K562 (cell line): ENCODE data around the gene MTMR6. TPM values are rescaled to one million over a fixed set of nuclear protein-coding genes. Genes with fewer than 3 reads are reported as not detected.

Experiments
- ATAC-seq: fragments of 200-7000 bp; cut with Tn5 transposase; 3 replicates; pipeline ENCODE4 v1.9.1; 2020; ENCODE audit warnings: moderate library complexity
- BruUV-seq: library from RNA; stranded (reverse); fragments of 400-500 nt; replicated peaks from 2 replicates; lab custom pipeline; 2021; lab: Mats Ljungman, UMichigan
- CTCF ChIA-PET: fragments of 300-600 bp; formaldehyde crosslinking; extraction: SDS; loops from one replicate; lab custom pipeline; 2021; ENCODE audit warnings: low intra/inter-chr PET ratio; lab: Yijun Ruan, JAX
- POLR2A ChIA-PET: fragments of 300-600, 350-650 bp; sonication (Branson Sonifier 250); formaldehyde crosslinking; extraction: SDS; loops from one replicate; lab custom pipeline; 2021; ENCODE audit warnings: antibody characterized with exemption, inconsistent platforms; lab: Yijun Ruan, JAX
- DNase-seq, 4 experiments: peaks; one replicate each; pipeline versions ENCODE4 v3.0.0 to v3.0.0-alpha.2; 2011 to 2018; ENCODE audit warnings: low spot score in 3 of 4, mixed read lengths in 3 of 4; ENCODE audit errors: extremely low read depth in 1 of 4
- FAIRE-seq: peaks from 2 replicates; lab custom pipeline; 2011; peaks lifted over from hg19 to GRCh38; lab: Jason Lieb, UNC
- H2AFZ ChIP-seq: 2 replicates; pipeline ENCODE4 v1.6.0; 2011; ENCODE audit warnings: low read depth, low read length, control low read depth, inconsistent platforms
- H3K27ac ChIP-seq: fragments of 200-600 bp; 3 replicates; pipeline ENCODE4 v1.8.0; 2011; ENCODE audit warnings: low read depth, mild to moderate bottlenecking, control low read depth, inconsistent platforms, low read length, moderate library complexity, mixed read lengths; ENCODE audit errors: extremely low read depth
- H3K27me3 ChIP-seq, 2 experiments: fragments of 300-600 bp in 1 of 2; 2 replicates in 1 of 2; 3 replicates in 1 of 2; pipeline versions ENCODE4 v1.6.0 to v1.8.0; 2011; ENCODE audit warnings: inconsistent platforms in 2 of 2, low read length in 2 of 2, mild to moderate bottlenecking in 1 of 2, mixed read lengths in 1 of 2, moderate library complexity in 1 of 2; ENCODE audit not compliant: control insufficient read depth in 2 of 2, insufficient read depth in 2 of 2
- H3K36me3 ChIP-seq: fragments of 300-600 bp; 3 replicates; pipeline ENCODE4 v1.8.0; 2011; ENCODE audit warnings: mild to moderate bottlenecking, low read length, inconsistent platforms; ENCODE audit not compliant: control insufficient read depth, insufficient read depth
- H3K4me1 ChIP-seq, 2 experiments: fragments of 200-600 bp in 1 of 2; replicated peaks in 1 of 2; 2 replicates in 1 of 2; 3 replicates in 1 of 2; pipeline versions ENCODE4 v1.5.1 to v1.8.0; 2011; ENCODE audit warnings: inconsistent platforms in 2 of 2, low read length in 2 of 2, mild to moderate bottlenecking in 1 of 2, mixed read lengths in 1 of 2, moderate library complexity in 1 of 2; ENCODE audit not compliant: control insufficient read depth in 2 of 2, insufficient read depth in 2 of 2
- H3K4me2 ChIP-seq: 2 replicates; pipeline ENCODE4 v1.6.1; 2011; ENCODE audit warnings: low read length, control low read depth, inconsistent platforms, mixed read lengths; ENCODE audit not compliant: insufficient read depth
- H3K4me3 ChIP-seq: fragments of 200-600 bp; sonication (generic), shearing (Covaris generic); 2 replicates; pipeline ENCODE4 v1.5.1; 2016; ENCODE audit warnings: control low read depth, inconsistent platforms
- H3K79me2 ChIP-seq: fragments of 200-600 bp; 3 replicates; pipeline ENCODE4 v1.8.0; 2011; ENCODE audit warnings: low read length, inconsistent platforms; ENCODE audit not compliant: control insufficient read depth, insufficient read depth
- H3K9ac ChIP-seq, 2 experiments: 2 replicates each; pipeline versions ENCODE4 v1.6.0 to v1.6.1; 2011; ENCODE audit warnings: low read depth in 2 of 2, low read length in 2 of 2, control low read depth in 1 of 2, inconsistent platforms in 1 of 2, mild to moderate bottlenecking in 1 of 2, mixed read lengths in 1 of 2; ENCODE audit not compliant: insufficient read depth in 1 of 2
- H3K9me1 ChIP-seq: one replicate; pipeline ENCODE4 v1.6.0; 2011; ENCODE audit warnings: inconsistent platforms, mild to moderate bottlenecking, low read length, moderate library complexity; ENCODE audit not compliant: control insufficient read depth, insufficient read depth
- H3K9me3 ChIP-seq: replicated peaks from 2 replicates; pipeline ENCODE4 v1.5.1; 2011; ENCODE audit warnings: low read depth, low read length, inconsistent platforms; ENCODE audit not compliant: control insufficient read depth, insufficient read depth
- H4K20me1 ChIP-seq: replicated peaks from 2 replicates; pipeline ENCODE4 v1.6.1; 2011; ENCODE audit warnings: low read length, inconsistent platforms, mixed read lengths; ENCODE audit not compliant: control insufficient read depth, insufficient read depth
- ARID3A ChIP-seq: IDR thresholded peaks from 2 replicates; pipeline ENCODE4 v1.6.1; 2012; ENCODE audit warnings: low read depth, low read length, improper control_type of control experiment, borderline replicate concordance
- ASH1L ChIP-seq: fragments of 450-650 bp; IDR thresholded peaks from 2 replicates; pipeline ENCODE4 v1.6.1; 2018; ENCODE audit warnings: borderline replicate concordance, mild to moderate bottlenecking, low read depth; ENCODE audit not compliant: partially characterized antibody
- C11orf30 ChIP-seq: fragments of 450-650 bp; IDR thresholded peaks from 2 replicates; pipeline ENCODE4 v1.6.1; 2016; ENCODE audit warnings: low read depth, mild to moderate bottlenecking
- ETS1 ChIP-seq: conservative IDR thresholded peaks from 2 replicates; pipeline ENCODE4 v1.6.1; 2011; ENCODE audit warnings: low read depth, mild to moderate bottlenecking, low read length; ENCODE audit not compliant: control insufficient read depth
- KLF10 ChIP-seq: fragments of 250-450 bp; sonication (Bioruptor Pico); IDR thresholded peaks from 2 replicates; pipeline ENCODE4 v1.6.1; 2021; ENCODE audit warnings: matching md5 sums
- MAFG ChIP-seq: fragments of 450-650 bp; conservative IDR thresholded peaks from 2 replicates; pipeline ENCODE4 v1.6.1; 2016; ENCODE audit warnings: missing genetic modification characterization, missing compliant biosample characterization
- MTF1 ChIP-seq: fragments of 250-450 bp; sonication (Bioruptor Pico); IDR thresholded peaks from 2 replicates; pipeline ENCODE4 v1.9.0; 2021; ENCODE audit warnings: moderate library complexity, mild to moderate bottlenecking, inconsistent platforms, borderline replicate concordance
- MYBL2 ChIP-seq, 2 experiments: fragments of 450-650 bp in 1 of 2; sonication (generic) in 1 of 2; formaldehyde crosslinking in 1 of 2; IDR thresholded peaks; 2 replicates each; pipeline versions ENCODE4 v1.6.1 to v1.8.1; 2017 to 2022; ENCODE audit warnings: borderline replicate concordance in 1 of 2, inconsistent platforms in 1 of 2, low read depth in 1 of 2, mild to moderate bottlenecking in 1 of 2, missing genetic modification reagents in 1 of 2, moderate library complexity in 1 of 2
- NFE2 ChIP-seq: IDR thresholded peaks from 2 replicates; pipeline ENCODE4 v1.6.1; 2014; ENCODE audit warnings: antibody characterized with exemption, low read depth
- NRF1 ChIP-seq, 2 experiments: fragments of 450-650 bp; IDR thresholded peaks in 1 of 2; conservative IDR thresholded peaks in 1 of 2; 2 replicates each; pipeline ENCODE4 v1.6.1; 2014; ENCODE audit warnings: mild to moderate bottlenecking in 2 of 2
- PML ChIP-seq: IDR thresholded peaks from 2 replicates; pipeline ENCODE4 v1.6.1; 2012; ENCODE audit warnings: low read length, inconsistent platforms
- POLR3G ChIP-seq: IDR thresholded peaks from 2 replicates; pipeline ENCODE4 v1.6.1; 2011; ENCODE audit not compliant: insufficient read length, insufficient replicate concordance; ENCODE audit errors: extremely low read depth
- RCOR1 ChIP-seq, 2 experiments: IDR thresholded peaks; 2 replicates each; pipeline ENCODE4 v1.6.1; 2012; ENCODE audit warnings: low read depth in 2 of 2, low read length in 2 of 2, borderline replicate concordance in 1 of 2, improper control_type of control experiment in 1 of 2
- TOE1 ChIP-seq, 2 experiments: fragments of 450-650 bp in 1 of 2; sonication (generic) in 1 of 2; formaldehyde crosslinking in 1 of 2; IDR thresholded peaks; 2 replicates each; pipeline versions ENCODE4 v1.7.1 to v1.8.0; 2016 to 2022; ENCODE audit warnings: borderline replicate concordance in 2 of 2, mild to moderate bottlenecking in 2 of 2, antibody characterized with exemption in 1 of 2, inconsistent platforms in 1 of 2, low read depth in 1 of 2, missing genetic modification reagents in 1 of 2, moderate library complexity in 1 of 2
- ZNF512 ChIP-seq: IDR thresholded peaks from 2 replicates; pipeline ENCODE4 v1.6.1; 2016; ENCODE audit warnings: missing genetic modification characterization, missing compliant biosample characterization
- ZNF76 ChIP-seq: fragments of 250-450 bp; sonication (Bioruptor Pico); IDR thresholded peaks from 2 replicates; pipeline ENCODE4 v1.4.0; 2020; ENCODE audit warnings: mild to moderate bottlenecking, moderate library complexity, borderline replicate concordance
- WGBS: fragments of 100-300 bp; shearing (Covaris generic); methylation state at CpG from one replicate; pipeline ENCODE4 v1.1.6; 2016; ENCODE audit warnings: low coverage, mixed read lengths; ENCODE audit not compliant: insufficient coverage; ENCODE audit errors: missing lambda C conversion rate; 5-methylcytosine and 5-hydroxymethylcytosine counted together
- in situ Hi-C: fragments of 300-500 bp; cut with MboI; formaldehyde crosslinking; loops from 4 replicates; pipeline ENCODE4 v1.15.0; 2018; ENCODE audit warnings: inconsistent platforms, mixed read lengths
- intact Hi-C: fragments of 100-400 bp; cut with micrococcal nuclease; formaldehyde crosslinking; loops from 2 replicates; pipeline ENCODE4 v1.14.2; 2022
- polyA plus RNA-seq, 8 experiments: library from polyadenylated mRNA; depleted of rRNA in 4 of 8; stranded (reverse) in 5 of 8; unstranded in 3 of 8; fragments of >200 nt; fragmentation: Nextera tagmentation in 2 of 8; fragmentation: Illumina TruSeq in 1 of 8; extraction: Ambion mirVana in 2 of 8; extraction: Trizol in 1 of 8; gene quantifications; 2 replicates each; pipeline versions ENCODE4 v1.2.1 to v1.2.3, GENCODE V29; 2011 to 2014; ENCODE audit warnings: inconsistent platforms in 1 of 8, missing spikeins in 1 of 8
- total RNA-seq, 7 experiments: library from RNA; depleted of rRNA in 6 of 7; stranded (reverse); fragments of >200 nt in 6 of 7; fragmentation: Illumina TruSeq in 2 of 7; extraction: Trizol in 2 of 7; gene quantifications; 2 replicates each; pipeline versions ENCODE4 v1.2.1 to v1.2.3, GENCODE V29; 2011 to 2021; ENCODE audit warnings: low replicate concordance in 1 of 7

The MTMR6 gene
- total and polyA plus RNA-seq, 9 of the 15 experiments (the other 6 are each of a cell fraction or from before 2014, with no cell fraction given): 3.9 to 10.8 (median 7.7) TPM

- BruUV-seq: no TSS peak
- DNase-seq (no peak), ATAC-seq (peak; percentile 83), FAIRE-seq (no peak)
- Histone ChIP-seq H3K36me3 (no peaks in the 10 kb centered on the region), H3K9ac (no peak overlapping the region), H3K27me3 (no peaks in the 10 kb centered on the region), H3K4me1 (peaks cover 0 to 3% of the 10 kb centered on the region in 2 experiments; a peak in 2 of 5 replicates), H3K27ac (no peak overlapping the region), H3K9me3 (no peaks in the 10 kb centered on the region), H3K4me2 (no peak overlapping the region), H3K79me2 (peaks cover 8% of the 10 kb centered on the region; the same call in 2 of the 3 replicates), H3K9me1 (no peaks in the 10 kb centered on the region), H4K20me1 (no peaks in the 10 kb centered on the region), H2AFZ (no peak overlapping the region), H3K4me3 (no peak overlapping the region)
- intact Hi-C loops (no loop called here), in situ Hi-C loops (no loop called here)
- ChIA-PET CTCF (no interaction called here), POLR2A (no interaction called here)
- 14% methylated on average over 2 of the region's 4 CpGs for WGBS
- TF ChIP-seq C11orf30 (peak; percentile 53; the same call in 1 of the 2 replicates), PML (no peak), ASH1L (no peak), ZNF76 (CRISPR knock-in tag) (no peak), MYBL2 (IDR thresholded peaks at IDR 0.05; ENCODE audit: low read depth) (no peak), MYBL2 (CRISPR knock-in tag; IDR thresholded peaks at IDR 0.05; ENCODE audit: borderline replicate concordance) (no peak), KLF10 (CRISPR knock-in tag) (no peak), MTF1 (CRISPR knock-in tag) (no peak), RCOR1 (IDR thresholded peaks at IDR 0.05; ENCODE audit: borderline replicate concordance in 1 of 2, low read depth in 2 of 2, low read length in 2 of 2) (peak in 1 of 2 experiments; percentile 11; a peak in 1 of 4 replicates), NRF1 (conservative IDR thresholded peaks at IDR 0.05 in 1 of 2, IDR thresholded peaks at IDR 0.05 in 1 of 2) (no peak), NFE2 (peak; percentile 65; the same call in 1 of the 2 replicates), POLR3G (no peak), MAFG (tag) (peak; percentile 46; the same call in 1 of the 2 replicates), TOE1 (IDR thresholded peaks at IDR 0.05; ENCODE audit: borderline replicate concordance) (no peak), TOE1 (CRISPR knock-in tag; IDR thresholded peaks at IDR 0.05; ENCODE audit: borderline replicate concordance, low read depth) (no peak), ZNF512 (tag) (peak; percentile 71; the same call in 1 of the 2 replicates), ETS1 (no peak), ARID3A (no peak)
These were observed 5.9 kb downstream of the MTMR6 start for GRCh38 chr13:25281193-25281934.
